ENCODE data around the gene RGS3. TPM values are rescaled to one million over a fixed set of nuclear protein-coding genes. Genes with fewer than 3 reads are reported as not detected.

RGS3 gene
- total RNA-seq, 1 experiment from 2014 or later = 39.4 TPM

GRCh38 chr9:113631137-113631765 is 167.7 kb downstream of the RGS3 start:
- DNase-seq (ENCODE audit: low read depth, low spot score) (no peak), ATAC-seq (no peak)
- Histone ChIP-seq H3K4me1 (ENCODE audit: control insufficient read depth in 1 of 2, insufficient read depth in 2 of 2, low read length in 2 of 2) (peaks cover 0 to 7% of the 10 kb centered on the region in 2 experiments; a peak in 1 of 4 replicates), H3K9me2 (ENCODE audit: insufficient read depth) (no peaks in the 10 kb centered on the region), H3K27ac (ENCODE audit: low read depth, low read length) (no peak overlapping the region), H3K9ac (ENCODE audit: low read length) (no peak overlapping the region), H3K9me3 (ENCODE audit: control insufficient read depth in 1 of 2, insufficient read depth in 1 of 2, low read depth in 1 of 2, low read length in 2 of 2) (no peaks in the 10 kb centered on the region), H3K79me2 (ENCODE audit: insufficient read depth, low read length) (no peaks in the 10 kb centered on the region), H3K4me3 (replicated peaks in 1 of 2; ENCODE audit: low read depth in 1 of 2, low read length in 2 of 2) (no peak overlapping the region), H4K20me1 (ENCODE audit: insufficient read depth) (no peaks in the 10 kb centered on the region), H3K27me3 (ENCODE audit: insufficient read depth, low read length) (no peaks in the 10 kb centered on the region), H3K36me3 (ENCODE audit: control insufficient read depth in 1 of 2, insufficient read depth in 2 of 2, low read length in 2 of 2) (no peaks in the 10 kb centered on the region), H3K4me2 (ENCODE audit: low read length) (no peak overlapping the region), H2AFZ (ENCODE audit: low read depth, low read length, poor library complexity, severe bottlenecking) (no peak overlapping the region)
- BruUV-seq (replicated peaks) = no TSS peak
- ChIA-PET POLR2A (no interaction called here), CTCF (interaction anchor here (1.4 kb wide), 1 partner anchor 27 kb away, joined by 3 read pairs; no protein-coding TSS in a partner anchor), RAD21 (ENCODE audit: low non-redundant PET in 1 of 2, low total read pairs in 2 of 2, uncharacterized antibody in 2 of 2, unreplicated experiment in 2 of 2) (no interaction called here)
- no peak for TF ChIP-seq POLR2AphosphoS5 (IDR thresholded peaks at IDR 0.05; ENCODE audit: low read depth, low read length)
- TF ChIP-seq SRF (IDR thresholded peaks at IDR 0.05; ENCODE audit: low read depth) = no peak
- no peak for TF ChIP-seq ZBTB33 (IDR thresholded peaks at IDR 0.05; ENCODE audit: extremely low read depth, insufficient replicate concordance, low read length)
- no peak for TF ChIP-seq FOSL1 (IDR thresholded peaks at IDR 0.05; ENCODE audit: low read depth)
- no peak for TF ChIP-seq MAX (IDR thresholded peaks at IDR 0.05)
- TF ChIP-seq EZH2phosphoT487 (IDR thresholded peaks at IDR 0.05; ENCODE audit: borderline replicate concordance) = no peak
- TF ChIP-seq EZH2 (IDR thresholded peaks at IDR 0.05) = no peak
- intact Hi-C loops (cut with micrococcal nuclease) = no loop called here
